H1 (cell line): ENCODE measurements around the gene PPAN. TPM values are rescaled to one million over a fixed set of nuclear protein-coding genes. Genes with fewer than 3 reads are reported as not detected.

Experiments used
- CTCF ChIA-PET: fragments of 300-600 bp; sonication (Branson Sonifier 250); formaldehyde crosslinking; loops from one replicate; lab custom pipeline; 2021; ENCODE audit not compliant: partially characterized antibody; lab: Charles Lee
- POLR2A ChIA-PET: fragments of 300-600 bp; sonication (Branson Sonifier 250); formaldehyde crosslinking; loops from one replicate; lab custom pipeline; 2021; ENCODE audit warnings: inconsistent platforms; ENCODE audit not compliant: partially characterized antibody; lab: Charles Lee
- DNase-seq, 2 experiments: peaks; one replicate each; pipeline versions ENCODE4 v3.0.0 to v3.0.0-alpha.2; 2010 to 2022; ENCODE audit warnings: low spot score in 2 of 2, low read depth in 1 of 2, mixed read lengths in 1 of 2
- FAIRE-seq: peaks from 2 replicates; lab custom pipeline; 2011; peaks lifted over from hg19 to GRCh38; lab: Jason Lieb, UNC
- H2AFZ ChIP-seq: 2 replicates; pipeline ENCODE4 v1.8.1; 2012; ENCODE audit warnings: low read length, inconsistent platforms
- H2AK5ac ChIP-seq: 2 replicates; pipeline ENCODE4 v1.6.1; 2013; ENCODE audit warnings: low read depth, low read length
- H2BK120ac ChIP-seq: replicated peaks from 2 replicates; pipeline ENCODE3; 2013; ENCODE audit warnings: low read depth, low read length, inconsistent platforms
- H2BK12ac ChIP-seq: 2 replicates; pipeline ENCODE4 v1.6.1; 2013; ENCODE audit warnings: low read depth, low read length
- H2BK15ac ChIP-seq: 2 replicates; pipeline ENCODE4 v1.6.1; 2013; ENCODE audit warnings: low read length
- H2BK20ac ChIP-seq: 2 replicates; pipeline ENCODE4 v1.6.1; 2013; ENCODE audit warnings: low read length
- H2BK5ac ChIP-seq: 2 replicates; pipeline ENCODE4 v1.6.1; 2013; ENCODE audit warnings: low read depth, low read length
- H3K14ac ChIP-seq: 2 replicates; pipeline ENCODE4 v1.6.1; 2013; ENCODE audit warnings: inconsistent platforms; ENCODE audit not compliant: insufficient read length
- H3K18ac ChIP-seq: 2 replicates; pipeline ENCODE4 v1.6.1; 2013; ENCODE audit warnings: low read length; ENCODE audit errors: extremely low read depth
- H3K23ac ChIP-seq: 2 replicates; pipeline ENCODE4 v1.6.1; 2013; ENCODE audit warnings: inconsistent platforms; ENCODE audit not compliant: insufficient read length
- H3K23me2 ChIP-seq: 2 replicates; pipeline ENCODE4 v1.6.1; 2013; ENCODE audit warnings: low read depth, low read length
- H3K27ac ChIP-seq: 2 replicates; pipeline ENCODE4 v1.6.1; 2011; ENCODE audit warnings: low read depth, low read length, inconsistent platforms
- H3K27me3 ChIP-seq, 4 experiments: replicated peaks in 1 of 4; 1 replicate in 1 of 4; 2 replicates in 3 of 4; pipeline versions ENCODE4 v1.6.1 to v1.8.1; 2011 to 2013; ENCODE audit warnings: low read length in 3 of 4, mild to moderate bottlenecking in 3 of 4, inconsistent platforms in 2 of 4, mixed read lengths in 2 of 4, moderate library complexity in 1 of 4; ENCODE audit not compliant: control insufficient read depth in 3 of 4, insufficient read depth in 3 of 4; ENCODE audit errors: extremely low read depth in 1 of 4
- H3K36me3 ChIP-seq, 4 experiments: 2 replicates each; pipeline versions ENCODE4 v1.6.1 to v1.8.1; 2011 to 2013; ENCODE audit warnings: mild to moderate bottlenecking in 4 of 4, low read length in 3 of 4, moderate library complexity in 2 of 4, control low read depth in 1 of 4, inconsistent platforms in 1 of 4; ENCODE audit not compliant: insufficient read depth in 4 of 4, control insufficient read depth in 2 of 4
- H3K4ac ChIP-seq: replicated peaks from 2 replicates; pipeline ENCODE3; 2013; ENCODE audit warnings: low read length, low read depth, mixed read lengths, inconsistent platforms; ENCODE audit not compliant: insufficient read length
- H3K4me1 ChIP-seq, 4 experiments: replicated peaks in 1 of 4; 1 replicate in 1 of 4; 2 replicates in 3 of 4; pipeline versions ENCODE4 v1.6.1 to v1.8.1; 2011 to 2013; ENCODE audit warnings: low read length in 3 of 4, inconsistent platforms in 2 of 4, mixed read lengths in 1 of 4; ENCODE audit not compliant: insufficient read depth in 4 of 4, control insufficient read depth in 3 of 4
- H3K4me2 ChIP-seq, 2 experiments: 2 replicates each; pipeline versions ENCODE4 v1.6.1 to v1.8.1; 2011 to 2013; ENCODE audit warnings: low read depth in 2 of 2, low read length in 2 of 2, control low read depth in 1 of 2, inconsistent platforms in 1 of 2, mild to moderate bottlenecking in 1 of 2; ENCODE audit not compliant: insufficient read depth in 1 of 2
- H3K4me3 ChIP-seq, 4 experiments: fragments of 200-600, 300-600 bp in 1 of 4; sonication (generic), shearing (Covaris generic), sonication (Bioruptor Twin) in 1 of 4; 2 replicates each; pipeline versions ENCODE4 v1.5.1 to v1.8.1; 2011 to 2016; ENCODE audit warnings: low read length in 4 of 4, low read depth in 3 of 4, control low read depth in 2 of 4, inconsistent platforms in 2 of 4, mild to moderate bottlenecking in 2 of 4, mixed read lengths in 1 of 4, moderate library complexity in 1 of 4; ENCODE audit not compliant: insufficient read depth in 2 of 4; ENCODE audit errors: extremely low read depth in 1 of 4
- H3K56ac ChIP-seq: replicated peaks from 2 replicates; pipeline ENCODE3; 2013; ENCODE audit warnings: low read depth, mild to moderate bottlenecking, mixed read lengths, low read length, inconsistent platforms; ENCODE audit not compliant: insufficient read length
- H3K79me1 ChIP-seq: 2 replicates; pipeline ENCODE4 v1.6.1; 2013; ENCODE audit warnings: low read depth, low read length, control low read depth
- H3K79me2 ChIP-seq, 2 experiments: 2 replicates each; pipeline versions ENCODE4 v1.6.1 to v1.8.1; 2012 to 2013; ENCODE audit warnings: low read length in 2 of 2, mild to moderate bottlenecking in 2 of 2, inconsistent platforms in 1 of 2; ENCODE audit not compliant: insufficient read depth in 2 of 2, control insufficient read depth in 1 of 2
- H3K9ac ChIP-seq, 4 experiments: replicated peaks in 1 of 4; 1 replicate in 1 of 4; 2 replicates in 3 of 4; pipeline versions ENCODE4 v1.6.1 to v1.8.1; 2011 to 2013; ENCODE audit warnings: low read depth in 3 of 4, low read length in 3 of 4, control low read depth in 2 of 4, mild to moderate bottlenecking in 2 of 4, moderate library complexity in 2 of 4, inconsistent platforms in 1 of 4; ENCODE audit errors: extremely low read depth in 1 of 4
- H3K9me3 ChIP-seq, 2 experiments: 2 replicates each; pipeline versions ENCODE4 v1.6.1 to v1.8.1; 2012 to 2013; ENCODE audit warnings: mild to moderate bottlenecking in 2 of 2, moderate library complexity in 2 of 2, control low read depth in 1 of 2, inconsistent platforms in 1 of 2, low read depth in 1 of 2, low read length in 1 of 2, mixed read lengths in 1 of 2; ENCODE audit not compliant: insufficient read depth in 2 of 2
- H4K20me1 ChIP-seq, 2 experiments: replicated peaks in 1 of 2; 2 replicates each; pipeline versions ENCODE3 to v1.8.1; 2011 to 2013; ENCODE audit warnings: inconsistent platforms in 2 of 2, low read length in 2 of 2, mild to moderate bottlenecking in 1 of 2; ENCODE audit not compliant: insufficient read depth in 2 of 2, control insufficient read depth in 1 of 2
- H4K5ac ChIP-seq: 2 replicates; pipeline ENCODE4 v1.6.1; 2013; ENCODE audit warnings: low read length, low read depth, mixed read lengths, inconsistent platforms; ENCODE audit not compliant: insufficient read length
- H4K8ac ChIP-seq: 2 replicates; pipeline ENCODE4 v1.8.0; 2013; ENCODE audit warnings: mild to moderate bottlenecking, moderate library complexity, low read length, inconsistent platforms; ENCODE audit not compliant: insufficient read depth; ENCODE audit errors: extremely low read depth
- H4K91ac ChIP-seq: replicated peaks from 2 replicates; pipeline ENCODE3; 2013; ENCODE audit warnings: low read length, mixed read lengths, inconsistent platforms; ENCODE audit not compliant: insufficient read length
- BRCA1 ChIP-seq: IDR thresholded peaks from 2 replicates; pipeline ENCODE4 v1.6.1; 2012; ENCODE audit warnings: low read depth, low read length, improper control_type of control experiment
- FOSL1 ChIP-seq: IDR thresholded peaks from 2 replicates; pipeline ENCODE4 v1.6.1; 2011; ENCODE audit warnings: mild to moderate bottlenecking, low read depth, low read length, moderate library complexity; ENCODE audit not compliant: insufficient read depth
- GABPA ChIP-seq: IDR thresholded peaks from 2 replicates; pipeline ENCODE4 v1.6.1; 2011; ENCODE audit warnings: mild to moderate bottlenecking, low read length, moderate library complexity, borderline replicate concordance; ENCODE audit not compliant: insufficient read depth
- POLR2AphosphoS5 ChIP-seq: IDR thresholded peaks from 2 replicates; pipeline ENCODE4 v1.6.1; 2011; ENCODE audit warnings: low read depth, low read length
- POU5F1 ChIP-seq: IDR thresholded peaks from 2 replicates; pipeline ENCODE4 v1.6.1; 2011; ENCODE audit warnings: low read depth, mild to moderate bottlenecking, low read length, moderate library complexity
- RXRA ChIP-seq: IDR thresholded peaks from 2 replicates; pipeline ENCODE4 v1.6.1; 2011; ENCODE audit warnings: low read depth, mild to moderate bottlenecking, low read length, moderate library complexity; ENCODE audit not compliant: insufficient read depth
- SIRT6 ChIP-seq: IDR thresholded peaks from one replicate; pipeline ENCODE4 v1.7.1; 2012; ENCODE audit warnings: low read length, inconsistent platforms
- SP1 ChIP-seq: IDR thresholded peaks from 2 replicates; pipeline ENCODE4 v1.6.1; 2011; ENCODE audit warnings: low read depth, low read length
- SUZ12 ChIP-seq: fragments of 200-600 bp; sonication (generic); IDR thresholded peaks from 2 replicates; pipeline ENCODE4 v1.6.1; 2012; ENCODE audit warnings: mild to moderate bottlenecking, inconsistent platforms, low read length, moderate library complexity, mixed read lengths
- TAF1 ChIP-seq: IDR thresholded peaks from 2 replicates; pipeline ENCODE4 v1.6.1; 2011; ENCODE audit warnings: mild to moderate bottlenecking, low read depth, low read length
- WGBS, 2 experiments: shearing (Covaris generic) in 1 of 2; methylation state at CpG; one replicate each; pipeline versions ENCODE4 v1.1.6 to v1.1.7; 2013 to 2015; ENCODE audit warnings: low lambda C conversion rate in 2 of 2, mixed read lengths in 2 of 2, inconsistent platforms in 1 of 2, low coverage in 1 of 2, missing lambda C conversion rate in 1 of 2; ENCODE audit not compliant: insufficient replicate concordance in 2 of 2, insufficient coverage in 1 of 2, insufficient read length in 1 of 2; ENCODE audit errors: extremely low coverage in 1 of 2, missing lambda C conversion rate in 1 of 2; 5-methylcytosine and 5-hydroxymethylcytosine counted together
- polyA plus RNA-seq, 7 experiments: library from polyadenylated mRNA; depleted of rRNA in 3 of 7; stranded (reverse) in 5 of 7; unstranded in 2 of 7; fragments of >200 nt in 5 of 7; fragments of 200-250 nt in 2 of 7; gene quantifications; 1 replicate in 5 of 7; 2 replicates in 1 of 7; 4 replicates in 1 of 7; pipeline versions ENCODE4 v1.2.1 to v1.2.3, GENCODE V29; 2011 to 2013; ENCODE audit warnings: missing spikeins in 2 of 7, mixed read lengths in 2 of 7
- total RNA-seq: library from RNA; stranded (reverse); fragmentation: NEBNext Ultra II Directional; extraction: Animal tissue kit (Norgen Biotek cat#: 25700); gene quantifications from 2 replicates; pipeline ENCODE4 v1.2.1, GENCODE V29; 2021
- TF ChIP-seq, protein P1 (sequence below): IDR thresholded peaks from 2 replicates; pipeline ENCODE4 v1.6.1; 2011; ENCODE audit warnings: low read depth, mild to moderate bottlenecking, low read length; ENCODE audit not compliant: insufficient read depth

Gene PPAN
- total and polyA plus RNA-seq, 2 of the 8 experiments (the other 6 are each of a cell fraction or from before 2014, with no cell fraction given) = 48.8 to 74.4 TPM

- DNase-seq (no peak), FAIRE-seq (no peak)
- Histone ChIP-seq H3K9ac (no peak overlapping the region; a peak in 1 of 7 replicates), H3K14ac (no peak overlapping the region), H3K79me2 (peaks cover 6 to 25% of the 10 kb centered on the region in 2 experiments; a peak in 3 of 4 replicates), H3K56ac (no peak overlapping the region), H2BK120ac (no peak overlapping the region), H2AFZ (no peak overlapping the region), H3K23me2 (0 out of 2 replicates have a peak, but pooled peaks cover 4% of the 10 kb centered on the region), H2AK5ac (no peak overlapping the region), H4K5ac (no peak overlapping the region), H3K79me1 (peaks cover 8% of the 10 kb centered on the region; the same call in 1 of the 2 replicates), H3K36me3 (peaks cover 28 to 44% (median 37%) of the 10 kb centered on the region in 4 experiments), H4K91ac (no peak overlapping the region), H3K23ac (no peak overlapping the region), H3K4me2 (peak overlapping the region in 1 of 2 experiments; percentile 89; a peak in 1 of 4 replicates), H3K27ac (no peak overlapping the region), H4K20me1 (peaks cover 5 to 21% of the 10 kb centered on the region in 2 experiments), H2BK20ac (no peak overlapping the region), H3K27me3 (no peaks in the 10 kb centered on the region), H3K4ac (no peak overlapping the region), H3K9me3 (no peaks in the 10 kb centered on the region), H3K18ac (no peak overlapping the region), H2BK15ac (no peak overlapping the region), H3K4me1 (peaks cover 0 to 4% (median 3%) of the 10 kb centered on the region in 4 experiments; a peak in 5 of 7 replicates), H4K8ac (peak overlapping the region; percentile 51; the same call in 1 of the 2 replicates), H2BK5ac (no peak overlapping the region), H2BK12ac (no peak overlapping the region), H3K4me3 (peak overlapping the region in 1 of 4 experiments; percentile 95; a peak in 1 of 8 replicates)
- POLR2A ChIA-PET = interaction anchor here (0.6 to 16.9 kb wide), 10 partner anchors 14 to 276 kb away, joined by 3 to 412 read pairs (median 3); partner anchors contain the start of genes EIF3G and P2RY11
- CTCF ChIA-PET = interaction anchor here (0.7 to 2.5 kb wide), 7 partner anchors 8 to 176 kb away, joined by 3 to 8 read pairs (median 3); partner anchors contain the start of gene EIF3G
- WGBS, 2 experiments = 86% methylated on average over 14 of the region's 14 CpGs; no CpG with 5 or more reads in 1 of the 2 experiments
- TF ChIP-seq TAF1 (no peak), BRCA1 (no peak), RXRA (no peak), SIRT6 (no peak), FOSL1 (no peak), SP1 (no peak), SUZ12 (no peak), GABPA (no peak), POLR2AphosphoS5 (no peak), POU5F1 (no peak)
- TF ChIP-seq, protein P1, sequence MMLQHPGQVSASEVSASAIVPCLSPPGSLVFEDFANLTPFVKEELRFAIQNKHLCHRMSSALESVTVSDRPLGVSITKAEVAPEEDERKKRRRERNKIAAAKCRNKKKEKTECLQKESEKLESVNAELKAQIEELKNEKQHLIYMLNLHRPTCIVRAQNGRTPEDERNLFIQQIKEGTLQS = no peak
Observed at GRCh38 chr19:10107817-10108367, 1.7 kb downstream of the PPAN start.
